Activated CD8-positive, alpha-beta memory T cell treated with anti-CD3 and anti-CD28 coated beads, Interleukin-2, amount 10 ng/mL, durations not matched to agents 7 days and 5 days (primary cell): ENCODE results near the gene GIT1. TPM values are rescaled to one million over a fixed set of nuclear protein-coding genes. Genes with fewer than 3 reads are reported as not detected.
A peak's percentile ranks its signal among the peaks of the same experiment; 100 is the strongest.

Experiments
- ATAC-seq: fragments of 150-1000 bp; cut with Tn5 transposase; one replicate; pipeline ENCODE4 v1.10.0; 2021; ENCODE audit warnings: moderate library complexity
- CTCF ChIA-PET: fragments of 350-600 bp; sonication (Branson Sonifier 250); formaldehyde crosslinking; loops from one replicate; lab custom pipeline; 2021; ENCODE audit warnings: antibody characterized with exemption; lab: Charles Lee
- DNase-seq: peaks from one replicate; pipeline ENCODE4 v3.0.0-alpha.2; 2020
- H3K27ac Mint-ChIP-seq: one replicate; pipeline ENCODE4 v1.8.0; 2021; ENCODE audit warnings: mild to moderate bottlenecking, mixed read lengths
- H3K27me3 Mint-ChIP-seq: one replicate; pipeline ENCODE4 v1.8.0; 2021; ENCODE audit warnings: mixed read lengths
- H3K36me3 Mint-ChIP-seq: one replicate; pipeline ENCODE4 v1.8.0; 2021; ENCODE audit warnings: mild to moderate bottlenecking, mixed read lengths
- H3K4me1 Mint-ChIP-seq: one replicate; pipeline ENCODE4 v1.8.0; 2021; ENCODE audit warnings: mixed read lengths
- H3K4me3 Mint-ChIP-seq: one replicate; pipeline ENCODE4 v1.8.0; 2021; ENCODE audit warnings: mild to moderate bottlenecking, moderate library complexity, mixed read lengths
- H3K9me3 Mint-ChIP-seq: one replicate; pipeline ENCODE4 v1.8.0; 2022; ENCODE audit warnings: low read depth, mixed read lengths
- total RNA-seq, 2 experiments: library from RNA; stranded (reverse); gene quantifications; one replicate each; pipeline ENCODE4 v1.2.3, GENCODE V29; 2021

GIT1 gene, protein sequence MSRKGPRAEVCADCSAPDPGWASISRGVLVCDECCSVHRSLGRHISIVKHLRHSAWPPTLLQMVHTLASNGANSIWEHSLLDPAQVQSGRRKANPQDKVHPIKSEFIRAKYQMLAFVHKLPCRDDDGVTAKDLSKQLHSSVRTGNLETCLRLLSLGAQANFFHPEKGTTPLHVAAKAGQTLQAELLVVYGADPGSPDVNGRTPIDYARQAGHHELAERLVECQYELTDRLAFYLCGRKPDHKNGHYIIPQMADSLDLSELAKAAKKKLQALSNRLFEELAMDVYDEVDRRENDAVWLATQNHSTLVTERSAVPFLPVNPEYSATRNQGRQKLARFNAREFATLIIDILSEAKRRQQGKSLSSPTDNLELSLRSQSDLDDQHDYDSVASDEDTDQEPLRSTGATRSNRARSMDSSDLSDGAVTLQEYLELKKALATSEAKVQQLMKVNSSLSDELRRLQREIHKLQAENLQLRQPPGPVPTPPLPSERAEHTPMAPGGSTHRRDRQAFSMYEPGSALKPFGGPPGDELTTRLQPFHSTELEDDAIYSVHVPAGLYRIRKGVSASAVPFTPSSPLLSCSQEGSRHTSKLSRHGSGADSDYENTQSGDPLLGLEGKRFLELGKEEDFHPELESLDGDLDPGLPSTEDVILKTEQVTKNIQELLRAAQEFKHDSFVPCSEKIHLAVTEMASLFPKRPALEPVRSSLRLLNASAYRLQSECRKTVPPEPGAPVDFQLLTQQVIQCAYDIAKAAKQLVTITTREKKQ
- 10 to 100 TPM; 69.5 to 79.5 TPM for total RNA-seq

GRCh38 chr17:29589524-29590410 is at the start of gene GIT1:
Gene GIT1 (minus strand): TSS chr17:29589648. CDS start chr17:29589378, 270 bp downstream.
- Mint-ChIP-seq H3K4me3 (peak within 1 kb of the TSS; percentile 87), H3K27ac (peak within 1 kb of the TSS; percentile 88), H3K9me3 (no peaks in the 10 kb centered on the region), H3K36me3 (no peaks in the 10 kb centered on the region), H3K27me3 (no peaks in the 10 kb centered on the region), H3K4me1 (peaks cover 75% of the 10 kb centered on the region)
- peak; percentile 87 for DNase-seq
- CTCF ChIA-PET = interaction anchor here (2.7 to 24.4 kb wide), 4 partner anchors 9 to 26 kb away, joined by 46 to 458 read pairs (median 108); partner anchors contain the start of genes ABHD15, CORO6 and TP53I13
- peak; percentile 75 for ATAC-seq

GRCh38 chr17:29633886-29634285 is 44.4 kb upstream of the GIT1 start:
- Mint-ChIP-seq H3K36me3 (peaks cover 40% of the 10 kb centered on the region), H3K4me1 (peaks cover 23% of the 10 kb centered on the region), H3K27me3 (no peaks in the 10 kb centered on the region), H3K27ac (peak overlapping the region; percentile 61), H3K4me3 (peak overlapping the region; percentile 5), H3K9me3 (no peaks in the 10 kb centered on the region)
- CTCF ChIA-PET = interaction anchor here (0.7 to 3.7 kb wide), 5 partner anchors 10 to 460 kb away, joined by 3 to 19 read pairs (median 3); no protein-coding TSS in a partner anchor
- DNase-seq (no peak), ATAC-seq (peak; percentile 51)

GRCh38 chr17:29630630-29631193 is 41.3 kb upstream of the GIT1 start:
- Mint-ChIP-seq H3K4me3 (no peak overlapping the region), H3K36me3 (peaks cover 30% of the 10 kb centered on the region), H3K4me1 (peaks cover 28% of the 10 kb centered on the region), H3K27ac (no peak overlapping the region), H3K27me3 (no peaks in the 10 kb centered on the region), H3K9me3 (no peaks in the 10 kb centered on the region)
- DNase-seq = no peak
- ATAC-seq = no peak
- CTCF ChIA-PET = no interaction called here

DNA sequence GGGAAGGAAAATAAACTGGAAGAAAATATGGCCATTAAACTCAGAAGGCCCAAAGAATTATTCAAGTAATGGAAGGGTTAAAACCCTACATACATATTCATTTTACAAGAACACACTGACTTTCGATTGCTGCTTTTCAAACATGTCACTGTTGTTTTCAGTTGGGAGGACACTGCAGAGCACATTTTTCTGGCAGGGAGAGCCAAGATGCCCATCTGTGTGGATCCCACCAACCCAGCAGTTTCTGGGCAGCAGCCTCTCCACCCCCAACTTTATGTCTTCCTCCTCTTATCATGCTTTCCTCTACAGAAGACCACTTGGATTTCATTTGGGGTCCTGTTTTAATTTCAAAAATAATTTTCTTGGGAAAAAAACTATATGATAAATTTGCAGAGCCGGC is 40.4 kb upstream of the GIT1 start:
- Mint-ChIP-seq H3K27me3 (no peaks in the 10 kb centered on the region), H3K9me3 (no peaks in the 10 kb centered on the region), H3K4me1 (peaks cover 37% of the 10 kb centered on the region), H3K36me3 (peaks cover 23% of the 10 kb centered on the region), H3K27ac (peak overlapping the region; percentile 18), H3K4me3 (no peak overlapping the region)
- DNase-seq = no peak
- ATAC-seq = no peak
- CTCF ChIA-PET = interaction anchor here (1.0 to 5.7 kb wide), 2 partner anchors 13 to 150 kb away, joined by 3 to 55 read pairs; no protein-coding TSS in a partner anchor

DNA sequence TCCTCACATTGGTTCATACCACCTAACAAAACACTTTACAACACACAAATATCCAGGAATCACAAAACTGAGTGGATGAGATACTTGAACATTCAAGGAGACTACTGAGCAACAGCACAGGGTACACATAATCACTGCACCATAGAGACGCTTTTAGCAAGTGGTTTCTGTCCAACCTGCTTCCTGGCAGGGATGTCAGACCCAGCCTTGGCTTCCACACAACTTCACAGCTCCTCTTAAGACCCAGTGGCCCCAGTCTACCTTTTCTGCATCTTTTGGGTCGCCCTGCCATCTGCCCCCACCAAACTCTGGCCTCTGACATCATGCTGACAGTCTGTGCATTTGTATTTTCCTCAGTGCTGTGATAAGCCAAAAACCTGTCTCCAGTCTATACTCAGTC is 39.2 kb upstream of the GIT1 start:
- Mint-ChIP-seq H3K27me3 (no peaks in the 10 kb centered on the region), H3K4me1 (peaks cover 43% of the 10 kb centered on the region), H3K36me3 (peaks cover 14% of the 10 kb centered on the region), H3K4me3 (no peak overlapping the region), H3K27ac (no peak overlapping the region), H3K9me3 (no peaks in the 10 kb centered on the region)
- CTCF ChIA-PET = interaction anchor here (1.0 to 5.7 kb wide), 3 partner anchors 10 to 151 kb away, joined by 3 to 55 read pairs (median 3); no protein-coding TSS in a partner anchor
- DNase-seq (no peak), ATAC-seq (no peak)

- DNase-seq (no peak), ATAC-seq (no peak)
- Mint-ChIP-seq H3K27ac (no peak overlapping the region), H3K36me3 (peaks cover 14% of the 10 kb centered on the region), H3K4me1 (peaks cover 47% of the 10 kb centered on the region), H3K9me3 (no peaks in the 10 kb centered on the region), H3K27me3 (no peaks in the 10 kb centered on the region), H3K4me3 (no peak overlapping the region)
- CTCF ChIA-PET = interaction anchor here (5.7 to 24.4 kb wide), 2 partner anchors 11 to 51 kb away, joined by 55 to 458 read pairs; partner anchors contain the start of genes ABHD15 and TP53I13
Measured at GRCh38 chr17:29627951-29628350, 38.5 kb upstream of the GIT1 start.

DNA sequence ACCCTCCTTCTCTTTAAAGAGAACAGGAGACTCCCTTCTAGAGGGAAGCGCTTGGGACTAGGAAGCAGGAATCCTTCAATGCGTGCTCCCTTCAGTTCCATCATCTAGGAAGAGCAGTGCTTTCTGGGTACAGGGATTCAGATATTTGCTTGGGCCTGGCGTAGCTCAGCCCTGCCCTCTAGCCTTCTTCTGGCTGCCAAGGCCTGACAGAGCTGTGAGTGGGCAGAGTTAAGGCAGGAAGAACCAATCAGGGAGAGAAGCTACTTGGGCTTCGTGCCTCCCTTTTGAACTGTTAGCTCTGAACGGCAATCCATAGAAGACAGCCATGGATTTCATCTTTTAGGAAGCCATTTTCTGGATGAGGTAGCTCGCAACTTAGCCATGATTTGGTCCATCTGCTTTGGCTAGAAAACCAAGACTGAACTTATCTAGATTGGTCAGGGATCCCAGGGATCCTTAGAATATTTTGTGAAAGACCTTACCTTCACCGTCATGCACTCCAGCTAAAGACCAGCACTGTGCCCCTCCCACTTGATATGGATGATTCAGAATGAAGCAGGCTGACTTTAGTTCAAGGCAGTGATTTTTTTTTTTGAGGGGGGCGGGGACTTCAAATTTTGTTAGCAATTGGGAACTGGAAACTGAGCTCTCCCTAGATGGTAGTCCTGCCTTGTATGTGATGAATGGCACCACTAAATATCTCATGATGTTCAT is 35.7 kb upstream of the GIT1 start:
- peaks cover 55% of the 10 kb centered on the region for H3K4me1 Mint-ChIP-seq
- no peak for DNase-seq
- H3K36me3 Mint-ChIP-seq = peaks cover 3% of the 10 kb centered on the region
- no peak overlapping the region for H3K27ac Mint-ChIP-seq
- ATAC-seq = no peak
- H3K9me3 Mint-ChIP-seq = no peaks in the 10 kb centered on the region
- CTCF ChIA-PET = interaction anchor here (2.8 to 24.4 kb wide), 4 partner anchors 8 to 154 kb away, joined by 16 to 458 read pairs (median 36); partner anchors contain the start of genes ABHD15 and TP53I13
- no peak overlapping the region for H3K4me3 Mint-ChIP-seq
- peaks cover 9% of the 10 kb centered on the region for H3K27me3 Mint-ChIP-seq

- ATAC-seq (no peak), DNase-seq (peak; percentile 71)
- H3K27me3 Mint-ChIP-seq = peaks cover 15% of the 10 kb centered on the region
- H3K4me3 Mint-ChIP-seq = no peak overlapping the region
- H3K9me3 Mint-ChIP-seq = no peaks in the 10 kb centered on the region
- peaks cover 3% of the 10 kb centered on the region for H3K36me3 Mint-ChIP-seq
- peaks cover 50% of the 10 kb centered on the region for H3K4me1 Mint-ChIP-seq
- H3K27ac Mint-ChIP-seq = peak overlapping the region; percentile 17
- CTCF ChIA-PET = interaction anchor here (2.8 to 24.4 kb wide), 4 partner anchors 7 to 154 kb away, joined by 16 to 458 read pairs (median 36); partner anchors contain the start of genes ABHD15 and TP53I13
Measured at GRCh38 chr17:29624586-29624985, 35.1 kb upstream of the GIT1 start.

DNA sequence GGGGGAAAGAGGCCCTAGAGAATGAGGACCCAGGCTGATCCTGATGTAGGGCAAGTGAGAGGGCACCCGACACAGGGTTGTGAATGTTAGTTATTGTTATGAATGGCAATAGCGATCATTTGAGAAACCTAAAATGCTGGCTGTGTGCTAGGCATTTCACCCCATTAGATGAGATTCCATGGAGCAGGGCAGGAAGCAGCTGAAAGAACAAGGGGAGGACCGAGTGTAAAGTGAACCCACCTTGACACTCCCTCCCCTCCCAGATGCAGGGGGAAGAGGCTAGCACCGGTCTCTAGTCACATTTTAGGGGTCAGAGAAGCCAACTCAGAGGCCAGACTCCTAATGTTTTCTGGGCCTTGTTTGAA is 33.8 kb upstream of the GIT1 start:
- DNase-seq (no peak), ATAC-seq (no peak)
- H3K4me3 Mint-ChIP-seq = peak overlapping the region; percentile 65
- peaks cover 16% of the 10 kb centered on the region for H3K27me3 Mint-ChIP-seq
- H3K9me3 Mint-ChIP-seq = no peaks in the 10 kb centered on the region
- no peaks in the 10 kb centered on the region for H3K36me3 Mint-ChIP-seq
- peaks cover 40% of the 10 kb centered on the region for H3K4me1 Mint-ChIP-seq
- H3K27ac Mint-ChIP-seq = no peak overlapping the region
- CTCF ChIA-PET = interaction anchor here (1.2 to 24.4 kb wide), 4 partner anchors 10 to 160 kb away, joined by 3 to 458 read pairs (median 5); partner anchors contain the start of genes ABHD15 and TP53I13

DNA sequence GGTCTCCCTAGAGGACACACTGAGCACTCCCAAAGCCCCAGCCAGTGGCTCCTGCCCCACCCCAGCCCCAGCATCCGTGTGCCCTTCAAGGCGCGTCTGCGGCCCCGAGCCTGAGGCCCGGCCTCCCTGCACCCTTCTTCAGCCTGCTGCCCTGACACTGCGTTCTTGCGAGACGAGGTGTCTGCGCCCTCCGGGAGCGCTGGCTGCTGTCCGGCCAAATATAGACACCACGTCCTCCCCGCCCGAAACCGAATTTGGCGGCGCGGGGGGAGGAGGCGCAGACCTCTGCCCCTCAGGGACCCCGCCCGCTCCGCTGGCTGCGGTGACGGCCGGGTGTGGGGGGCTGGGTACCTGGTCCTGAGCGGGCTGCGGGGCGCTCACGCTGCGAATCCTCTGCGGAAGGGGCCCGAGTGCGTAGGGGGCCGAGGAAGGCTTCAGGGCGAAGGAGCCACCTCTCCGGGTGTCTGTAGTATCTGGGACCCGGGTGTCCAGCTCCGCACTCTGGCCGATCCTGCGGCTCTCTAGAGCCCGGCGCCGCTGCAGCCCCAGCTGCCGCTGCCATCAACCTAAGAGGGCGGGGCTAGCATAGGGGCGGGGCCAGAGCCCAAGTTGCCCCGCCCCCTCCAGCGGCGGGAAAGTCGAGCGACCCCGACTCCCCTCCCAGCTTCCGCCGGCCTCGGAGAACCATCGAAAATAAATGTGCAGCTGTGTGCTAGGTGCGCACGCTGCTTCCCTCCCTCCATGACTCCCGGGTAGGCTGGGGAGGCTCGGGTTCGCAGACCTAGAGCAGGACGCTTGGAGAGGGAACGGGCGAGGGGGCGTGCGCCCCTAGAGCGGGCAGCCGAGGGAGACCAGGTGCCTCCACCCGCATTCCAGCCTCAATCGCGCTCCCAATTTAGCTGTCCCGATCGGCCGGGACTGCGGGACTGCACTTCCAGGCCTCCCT is 33.2 kb upstream of the GIT1 start, which contains the start of gene CORO6:
Gene CORO6 (minus strand): TSS at position 576 of the 946 bp plus-strand sequence. CDS start 1,491 bp downstream, outside the sequence.
- Mint-ChIP-seq H3K4me3 (peak within 1 kb of the TSS; percentile 65), H3K27ac (no peak within 1 kb of the TSS), H3K36me3 (no peaks in the 10 kb centered on the region), H3K9me3 (no peaks in the 10 kb centered on the region), H3K27me3 (peaks cover 16% of the 10 kb centered on the region), H3K4me1 (peaks cover 43% of the 10 kb centered on the region)
- DNase-seq (peak; percentile 66), ATAC-seq (peak; percentile 64)
- CTCF ChIA-PET = interaction anchor here (0.9 to 24.4 kb wide), 6 partner anchors 9 to 309 kb away, joined by 3 to 458 read pairs (median 4); partner anchors contain the start of genes ABHD15 and TP53I13
